CD4-positive, alpha-beta T cell treated with Interleukin-21 for 1 hour (primary cell): ENCODE results near the gene HS6ST1.

Source experiments
- DNase-seq: peaks from one replicate; pipeline ENCODE4 v3.0.0-alpha.2; 2020

HS6ST1 gene

GRCh38 chr2:128347701-128348539 lies 29.3 kb upstream of the HS6ST1 start:
- DNase-seq: no peak

- no peak for DNase-seq
Measured at GRCh38 chr2:128347171-128347558, 28.5 kb upstream of the HS6ST1 start.

- DNase-seq: no peak
Measured at GRCh38 chr2:128346291-128347170, 27.9 kb upstream of the HS6ST1 start.

GRCh38 chr2:128345436-128346165 lies 26.9 kb upstream of the HS6ST1 start:
- no peak for DNase-seq

- DNase-seq: no peak
Measured at GRCh38 chr2:128344101-128344500, 25.4 kb upstream of the HS6ST1 start.

- no peak for DNase-seq
Measured at GRCh38 chr2:128343459-128343858, 24.8 kb upstream of the HS6ST1 start.

GRCh38 chr2:128342550-128342949 lies 23.9 kb upstream of the HS6ST1 start:
- no peak for DNase-seq

- DNase-seq: no peak
Measured at GRCh38 chr2:128341621-128342020, 23.0 kb upstream of the HS6ST1 start.

GRCh38 chr2:128332091-128332634 lies 13.5 kb upstream of the HS6ST1 start:
- no peak for DNase-seq

- no peak for DNase-seq
Measured at GRCh38 chr2:128330583-128330982, 11.9 kb upstream of the HS6ST1 start.

GRCh38 chr2:128329607-128330006 lies 10.9 kb upstream of the HS6ST1 start:
- no peak for DNase-seq

- no peak for DNase-seq
Measured at GRCh38 chr2:128327180-128327964, 8.7 kb upstream of the HS6ST1 start.

- DNase-seq: no peak
Measured at GRCh38 chr2:128326346-128326745, 7.7 kb upstream of the HS6ST1 start.

GRCh38 chr2:128325611-128326181 lies 7.0 kb upstream of the HS6ST1 start:
- DNase-seq: no peak

- no peak for DNase-seq
Measured at GRCh38 chr2:128324897-128325410, 6.3 kb upstream of the HS6ST1 start.

GRCh38 chr2:128324008-128324896 lies 5.6 kb upstream of the HS6ST1 start:
- DNase-seq: no peak

GRCh38 chr2:128323555-128323931 lies 4.9 kb upstream of the HS6ST1 start:
- DNase-seq: no peak

GRCh38 chr2:128322715-128323554 lies 4.3 kb upstream of the HS6ST1 start:
- no peak for DNase-seq
